ENCODE data around the gene MAP3K5.
"Not testable (repeated sequence)": the region's sequence is repeated elsewhere in the genome, so short reads cannot be mapped to it uniquely, and the experiment has no call there.

MAP3K5 gene, protein sequence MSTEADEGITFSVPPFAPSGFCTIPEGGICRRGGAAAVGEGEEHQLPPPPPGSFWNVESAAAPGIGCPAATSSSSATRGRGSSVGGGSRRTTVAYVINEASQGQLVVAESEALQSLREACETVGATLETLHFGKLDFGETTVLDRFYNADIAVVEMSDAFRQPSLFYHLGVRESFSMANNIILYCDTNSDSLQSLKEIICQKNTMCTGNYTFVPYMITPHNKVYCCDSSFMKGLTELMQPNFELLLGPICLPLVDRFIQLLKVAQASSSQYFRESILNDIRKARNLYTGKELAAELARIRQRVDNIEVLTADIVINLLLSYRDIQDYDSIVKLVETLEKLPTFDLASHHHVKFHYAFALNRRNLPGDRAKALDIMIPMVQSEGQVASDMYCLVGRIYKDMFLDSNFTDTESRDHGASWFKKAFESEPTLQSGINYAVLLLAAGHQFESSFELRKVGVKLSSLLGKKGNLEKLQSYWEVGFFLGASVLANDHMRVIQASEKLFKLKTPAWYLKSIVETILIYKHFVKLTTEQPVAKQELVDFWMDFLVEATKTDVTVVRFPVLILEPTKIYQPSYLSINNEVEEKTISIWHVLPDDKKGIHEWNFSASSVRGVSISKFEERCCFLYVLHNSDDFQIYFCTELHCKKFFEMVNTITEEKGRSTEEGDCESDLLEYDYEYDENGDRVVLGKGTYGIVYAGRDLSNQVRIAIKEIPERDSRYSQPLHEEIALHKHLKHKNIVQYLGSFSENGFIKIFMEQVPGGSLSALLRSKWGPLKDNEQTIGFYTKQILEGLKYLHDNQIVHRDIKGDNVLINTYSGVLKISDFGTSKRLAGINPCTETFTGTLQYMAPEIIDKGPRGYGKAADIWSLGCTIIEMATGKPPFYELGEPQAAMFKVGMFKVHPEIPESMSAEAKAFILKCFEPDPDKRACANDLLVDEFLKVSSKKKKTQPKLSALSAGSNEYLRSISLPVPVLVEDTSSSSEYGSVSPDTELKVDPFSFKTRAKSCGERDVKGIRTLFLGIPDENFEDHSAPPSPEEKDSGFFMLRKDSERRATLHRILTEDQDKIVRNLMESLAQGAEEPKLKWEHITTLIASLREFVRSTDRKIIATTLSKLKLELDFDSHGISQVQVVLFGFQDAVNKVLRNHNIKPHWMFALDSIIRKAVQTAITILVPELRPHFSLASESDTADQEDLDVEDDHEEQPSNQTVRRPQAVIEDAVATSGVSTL (N-terminal part only)

GRCh38 chr6:136792410-136793262 is at the start of gene MAP3K5:
MAP3K5 (minus strand) TSS chr6:136792477; CDS start chr6:136792157, 320 bp downstream.
- DNase-seq (ENCODE audit: low spot score), result peak; percentile 88

- DNase-seq (ENCODE audit: low spot score), result no peak
Measured at GRCh38 chr6:136840276-136841001, 48.2 kb upstream of the MAP3K5 start.

DNA sequence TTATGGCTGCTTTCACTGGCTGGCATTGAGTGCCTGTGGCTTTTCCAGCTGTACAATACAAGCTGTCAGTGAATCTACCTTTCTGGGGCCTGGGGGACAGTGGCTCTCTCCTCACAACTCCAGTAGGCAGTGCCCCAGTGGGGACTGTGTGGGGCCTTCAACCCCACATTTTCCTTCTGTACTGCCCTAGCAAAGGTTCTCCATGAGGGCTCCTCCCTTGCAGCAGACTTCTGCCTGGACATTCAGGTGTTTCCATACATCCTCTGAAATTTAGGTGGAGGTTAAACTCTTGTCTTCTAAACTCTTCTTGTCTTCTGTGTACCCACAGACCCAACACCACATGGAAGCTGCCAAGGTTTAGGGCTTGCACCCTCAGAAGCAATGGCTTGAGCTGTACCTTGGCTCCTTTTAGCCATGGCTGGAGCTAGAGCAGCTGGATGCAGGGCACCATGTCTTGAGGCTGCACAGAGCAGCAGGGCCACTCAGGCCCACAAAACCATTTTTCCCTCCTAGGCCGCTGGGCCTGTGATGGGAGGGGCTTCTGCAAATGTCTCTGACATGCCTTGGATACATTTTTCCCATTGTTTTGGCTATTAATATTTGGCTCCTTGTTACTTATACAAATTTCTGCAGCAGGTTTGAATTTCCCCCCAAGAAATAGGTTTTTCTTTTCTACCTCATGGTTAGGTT is 39.7 kb upstream of the MAP3K5 start:
- DNase-seq (ENCODE audit: low spot score), result no peak

- DNase-seq (ENCODE audit: low spot score), result no peak
Measured at GRCh38 chr6:136826216-136826615, 33.9 kb upstream of the MAP3K5 start.

DNA sequence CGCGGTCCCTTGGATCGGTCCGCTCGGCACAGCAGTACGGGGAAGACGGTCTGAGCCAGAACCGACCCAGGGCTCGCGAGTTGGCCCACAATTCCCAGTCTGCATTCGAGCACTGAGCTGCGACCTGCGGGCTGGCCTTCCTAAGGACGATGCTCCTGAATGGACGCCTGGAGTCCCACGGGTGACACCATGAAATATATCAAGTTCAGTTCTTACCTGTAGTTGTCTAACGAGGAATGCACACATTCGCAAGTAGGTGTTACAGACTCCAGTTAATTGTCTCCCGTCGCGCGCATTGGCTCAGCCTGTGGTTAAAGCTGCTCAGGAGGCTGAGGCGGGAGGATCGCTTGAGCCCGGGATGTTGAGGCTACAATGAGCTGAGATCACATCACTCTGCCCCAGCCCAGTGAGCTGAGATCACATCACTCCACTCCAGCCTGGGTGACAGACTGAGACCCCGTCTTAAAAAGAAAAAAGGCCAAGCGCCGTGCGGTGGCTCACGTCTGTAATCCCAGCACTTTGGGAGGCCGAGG is 30.9 kb upstream of the MAP3K5 start:
- DNase-seq (ENCODE audit: low spot score), result no peak

- peak; percentile 89 for DNase-seq (ENCODE audit: low spot score)
Measured at GRCh38 chr6:136822376-136823127, 30.3 kb upstream of the MAP3K5 start, which contains the start of gene PEX7. PEX7 (plus strand) TSS chr6:136822592; CDS start chr6:136822666, 74 bp downstream.

GRCh38 chr6:136822046-136822375 is 29.7 kb upstream of the MAP3K5 start:
- no peak for DNase-seq (ENCODE audit: low spot score)

GRCh38 chr6:136820561-136820960 is 28.3 kb upstream of the MAP3K5 start:
- no peak for DNase-seq (ENCODE audit: low spot score)

- DNase-seq (ENCODE audit: low spot score), result no peak
Measured at GRCh38 chr6:136816656-136817055, 24.4 kb upstream of the MAP3K5 start.

GRCh38 chr6:136815608-136816007 is 23.3 kb upstream of the MAP3K5 start:
- not testable (repeated sequence) for DNase-seq (ENCODE audit: low spot score)

DNA sequence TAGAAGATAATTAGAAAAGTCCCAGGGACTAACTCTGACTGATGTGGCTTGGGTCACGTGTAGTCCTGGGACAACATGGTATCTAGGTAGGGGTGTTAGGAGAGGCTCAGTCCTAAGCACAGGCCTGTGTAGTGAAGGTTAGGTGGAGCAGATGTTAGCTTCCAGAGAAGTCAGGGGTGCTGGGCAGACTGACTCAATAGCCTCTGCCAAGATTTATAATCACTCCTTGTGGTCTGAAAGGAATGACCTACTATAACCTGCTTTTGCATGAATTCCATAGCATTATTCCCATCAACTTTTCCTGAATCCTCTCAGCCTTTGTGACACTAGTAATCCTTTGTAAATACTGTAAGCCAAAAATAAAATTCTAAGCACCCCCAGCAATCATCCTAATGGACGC is 19.9 kb upstream of the MAP3K5 start:
- no peak for DNase-seq (ENCODE audit: low spot score)

DNA sequence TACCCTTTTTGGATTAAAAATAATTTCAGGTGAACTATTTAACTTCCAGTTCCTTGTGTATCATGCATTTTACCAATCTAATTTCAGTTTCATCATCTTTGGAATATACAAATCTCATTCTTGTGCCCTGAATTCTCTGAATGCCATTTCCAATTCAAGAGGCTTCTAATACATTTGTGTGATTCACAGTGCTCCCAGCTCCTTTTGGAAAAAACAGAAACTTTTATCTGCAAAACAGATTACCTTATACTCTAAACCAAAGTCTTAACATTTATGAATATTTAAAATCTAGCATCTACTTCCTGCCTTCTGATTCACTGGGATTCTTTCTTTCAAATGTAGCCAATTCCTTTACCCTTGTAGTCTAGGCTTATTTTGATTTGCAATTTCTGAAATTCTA is 19.0 kb upstream of the MAP3K5 start:
- DNase-seq (ENCODE audit: low spot score), result no peak

DNA sequence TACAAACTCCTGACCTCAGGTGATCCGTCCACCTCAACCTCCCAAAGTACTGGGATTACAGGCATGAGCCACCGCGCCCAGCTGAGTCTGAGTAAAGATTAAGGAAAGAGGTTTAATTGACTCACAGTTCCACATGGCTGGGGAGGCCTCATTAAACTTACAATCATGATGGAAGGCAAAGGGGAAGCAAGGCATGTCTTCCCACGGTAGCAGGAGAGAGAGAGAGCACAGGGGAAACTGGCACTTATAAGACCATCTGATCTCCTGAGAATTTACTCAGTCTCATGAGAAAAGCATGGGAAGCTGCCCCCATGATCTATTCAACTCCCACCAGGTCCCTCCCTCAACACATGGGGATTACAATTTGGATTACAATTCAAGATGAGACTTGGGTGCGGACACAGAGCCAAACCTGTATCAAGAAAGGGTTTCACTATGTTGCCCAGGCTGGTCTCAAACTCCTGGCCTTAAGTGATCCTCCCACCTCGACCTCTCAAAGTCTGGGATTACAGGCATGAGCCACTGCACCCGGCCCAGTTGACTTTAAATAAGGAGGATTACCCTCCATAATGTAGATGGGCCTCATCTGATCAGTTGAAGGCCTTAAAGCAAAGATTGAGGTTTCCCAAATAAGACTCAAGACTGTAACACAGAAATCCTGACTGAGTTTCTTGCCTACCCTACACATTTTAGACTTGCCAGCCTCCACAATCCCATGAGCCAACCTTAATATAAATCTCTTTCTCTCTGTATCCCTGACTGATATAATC is 17.0 kb upstream of the MAP3K5 start:
- DNase-seq (ENCODE audit: low spot score), result no peak

GRCh38 chr6:136803608-136804007 is 11.3 kb upstream of the MAP3K5 start:
- DNase-seq (ENCODE audit: low spot score), result no peak

DNA sequence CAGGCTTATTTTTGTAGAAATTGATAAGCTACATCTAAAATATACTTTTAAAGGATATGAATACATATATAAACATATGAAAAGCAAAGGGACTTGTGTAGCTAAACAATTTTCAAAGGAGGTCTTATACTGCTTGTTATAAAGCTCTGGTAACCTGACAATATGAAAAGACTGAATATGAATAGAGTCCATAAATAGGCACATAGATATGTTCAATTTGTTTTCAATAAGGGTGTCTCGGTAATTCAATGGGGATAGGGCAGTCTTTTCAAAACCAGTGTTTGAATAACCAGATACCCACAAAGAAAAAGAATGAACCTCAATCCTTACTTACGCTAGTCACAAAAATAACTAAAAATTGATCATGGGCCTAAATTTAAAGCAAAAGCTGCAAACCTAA is 9.3 kb upstream of the MAP3K5 start:
- DNase-seq (ENCODE audit: low spot score), result no peak

DNA sequence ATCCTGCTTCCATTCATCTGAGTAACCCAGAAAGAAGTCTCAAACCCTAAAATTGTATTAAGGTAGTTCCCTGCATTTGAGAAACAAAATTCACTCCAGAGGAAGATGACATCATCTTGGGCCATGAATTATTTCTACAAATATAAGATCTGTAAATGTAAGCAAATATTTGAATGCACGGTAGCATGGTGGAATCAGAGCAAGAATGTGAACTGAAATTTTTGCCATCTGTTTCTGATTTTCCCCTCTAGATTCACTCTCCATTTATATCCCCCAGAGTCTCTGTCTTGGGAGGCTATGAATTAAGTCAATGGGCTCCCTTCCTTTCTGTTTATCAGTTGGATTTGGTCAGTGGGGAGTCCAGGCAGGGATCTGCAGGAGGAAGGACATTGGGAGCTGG is 5.8 kb upstream of the MAP3K5 start:
- no peak for DNase-seq (ENCODE audit: low spot score)

DNA sequence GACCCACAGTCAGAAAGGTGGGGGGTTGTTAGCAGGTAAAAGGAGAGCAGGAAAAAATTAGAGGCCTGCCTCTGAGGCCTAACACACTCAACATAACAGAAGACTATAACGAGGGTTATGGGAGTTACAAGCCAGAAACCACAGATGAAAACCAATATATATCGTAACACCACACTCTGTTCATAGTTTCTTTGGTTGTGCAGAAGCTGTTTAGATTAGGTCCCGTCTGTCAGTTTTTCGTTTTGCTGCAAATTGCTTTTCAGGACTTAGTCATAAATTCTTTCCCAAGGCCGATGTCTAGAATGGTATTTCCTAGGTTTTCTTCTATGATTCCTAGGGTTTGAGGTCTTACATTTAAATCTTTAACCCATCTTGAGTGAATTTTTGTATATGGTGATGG is 3.7 kb upstream of the MAP3K5 start:
- no peak for DNase-seq (ENCODE audit: low spot score)

DNA sequence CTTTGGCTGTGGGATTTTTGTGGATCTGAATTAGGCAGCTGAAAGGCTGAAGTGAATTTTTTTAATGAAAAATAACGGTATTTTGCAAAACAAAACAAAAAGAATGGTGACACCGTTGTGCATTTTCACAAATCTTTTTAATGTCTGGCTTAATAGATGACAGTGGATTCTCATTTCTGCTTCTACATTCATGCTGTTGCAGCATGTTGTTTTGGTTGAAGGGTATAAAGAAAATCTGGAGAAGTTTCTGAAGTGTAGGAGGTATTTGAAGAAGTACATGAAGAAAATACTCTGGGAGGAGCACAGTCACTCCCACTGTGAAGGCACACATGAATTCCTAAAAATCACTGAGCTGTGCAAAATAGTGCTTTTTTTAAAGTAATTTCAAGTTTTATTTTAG is 3.1 kb upstream of the MAP3K5 start:
- DNase-seq (ENCODE audit: low spot score), result no peak
